ENCODE data around the gene DHRS2. TPM values are rescaled to one million over a fixed set of nuclear protein-coding genes. Genes with fewer than 3 reads are reported as not detected.

Gene DHRS2
- total RNA-seq, 1 donor from 2014 or later: not detected

- DNase-seq (ENCODE audit: extremely low read depth, low read depth, low spot score): no peak
Measured at GRCh38 chr14:23612354-23612732, 23.8 kb upstream of the DHRS2 start.

DNA sequence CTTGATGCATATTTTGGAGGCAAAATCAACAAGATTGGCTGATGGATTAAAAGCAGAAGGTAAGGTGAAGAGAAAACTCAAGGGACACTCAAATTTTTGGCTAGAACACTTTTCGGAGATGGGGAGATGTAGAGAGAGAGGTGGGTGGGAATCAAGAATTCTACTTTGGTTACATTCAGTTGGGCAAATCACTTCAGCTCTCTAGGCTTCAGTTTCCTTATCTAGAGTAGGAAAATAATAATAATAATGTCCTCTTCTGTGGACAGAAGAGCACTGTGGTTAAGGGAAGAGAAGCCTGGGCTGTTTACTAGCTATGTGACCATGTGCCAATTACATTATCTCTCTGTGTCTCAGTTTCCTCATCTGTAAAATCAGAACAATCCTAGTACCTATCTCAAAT lies 23.4 kb upstream of the DHRS2 start:
- DNase-seq (ENCODE audit: extremely low read depth, low read depth, low spot score): no peak

- DNase-seq (ENCODE audit: extremely low read depth, low read depth, low spot score): no peak
Measured at GRCh38 chr14:23613242-23614070, 22.7 kb upstream of the DHRS2 start.

- no peak for DNase-seq (ENCODE audit: extremely low read depth, low read depth, low spot score)
Measured at GRCh38 chr14:23614395-23614828, 21.8 kb upstream of the DHRS2 start.

DNA sequence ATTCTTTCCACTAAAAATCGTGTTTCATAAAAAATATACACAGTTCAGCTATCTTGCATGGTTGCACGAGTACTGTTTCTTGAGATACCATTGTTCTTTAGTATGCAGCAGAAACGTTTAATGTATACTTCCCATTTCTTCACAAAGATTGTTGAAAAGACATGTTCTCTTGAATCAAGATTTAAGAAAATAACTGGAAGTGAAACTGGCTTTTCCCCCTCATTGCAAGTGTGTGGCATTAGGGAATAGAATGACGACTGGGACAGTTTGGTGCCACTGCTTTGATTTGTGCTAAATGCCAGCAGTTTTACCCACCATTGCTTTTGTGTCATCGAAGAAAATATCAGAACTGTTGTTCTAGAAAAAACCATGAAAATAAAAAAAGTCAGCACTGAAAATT lies 20.3 kb upstream of the DHRS2 start:
- DNase-seq (ENCODE audit: extremely low read depth, low read depth, low spot score): no peak

GRCh38 chr14:23617539-23617938 lies 18.6 kb upstream of the DHRS2 start:
- no peak for DNase-seq (ENCODE audit: extremely low read depth, low read depth, low spot score)

GRCh38 chr14:23618415-23618988 lies 17.7 kb upstream of the DHRS2 start:
- no peak for DNase-seq (ENCODE audit: extremely low read depth, low read depth, low spot score)

- DNase-seq (ENCODE audit: extremely low read depth, low read depth, low spot score): no peak
Measured at GRCh38 chr14:23620177-23620702, 15.9 kb upstream of the DHRS2 start.

DNA sequence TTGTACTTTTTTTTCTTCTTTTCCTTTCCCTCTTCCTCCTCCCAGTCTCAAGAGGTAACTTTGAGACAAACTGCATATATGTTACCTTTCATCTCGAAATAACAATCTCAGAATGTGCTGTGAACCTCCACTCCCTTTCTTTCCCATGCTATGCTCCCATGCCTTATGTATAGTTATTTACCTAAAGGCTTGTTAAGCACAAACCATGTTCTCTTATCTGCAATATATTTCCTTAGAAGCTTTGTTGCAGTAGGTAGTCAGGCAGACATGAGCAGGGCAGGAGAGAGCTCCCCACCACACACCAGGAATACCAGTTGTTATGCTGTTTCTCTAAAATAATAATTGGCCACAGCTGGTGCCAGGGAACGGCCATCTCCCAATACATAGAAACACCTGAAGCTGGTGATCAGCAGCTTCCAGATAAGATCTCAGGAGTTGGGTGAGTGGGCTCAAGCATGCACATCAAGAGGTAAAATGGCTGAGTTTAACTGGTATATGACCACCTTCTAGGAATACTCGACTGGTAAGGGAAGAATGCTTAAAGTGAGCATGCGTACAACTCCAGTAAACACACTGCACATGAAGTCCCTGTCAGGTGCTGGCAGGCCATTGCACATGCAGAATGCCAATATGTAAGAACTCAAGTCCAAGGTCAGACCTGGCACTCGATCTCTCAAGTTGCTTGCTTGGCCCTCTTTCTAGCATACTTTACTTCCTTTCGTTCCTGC lies 14.8 kb upstream of the DHRS2 start:
- no peak for DNase-seq (ENCODE audit: extremely low read depth, low read depth, low spot score)

GRCh38 chr14:23621932-23622730 lies 14.0 kb upstream of the DHRS2 start:
- no peak for DNase-seq (ENCODE audit: extremely low read depth, low read depth, low spot score)

DNA sequence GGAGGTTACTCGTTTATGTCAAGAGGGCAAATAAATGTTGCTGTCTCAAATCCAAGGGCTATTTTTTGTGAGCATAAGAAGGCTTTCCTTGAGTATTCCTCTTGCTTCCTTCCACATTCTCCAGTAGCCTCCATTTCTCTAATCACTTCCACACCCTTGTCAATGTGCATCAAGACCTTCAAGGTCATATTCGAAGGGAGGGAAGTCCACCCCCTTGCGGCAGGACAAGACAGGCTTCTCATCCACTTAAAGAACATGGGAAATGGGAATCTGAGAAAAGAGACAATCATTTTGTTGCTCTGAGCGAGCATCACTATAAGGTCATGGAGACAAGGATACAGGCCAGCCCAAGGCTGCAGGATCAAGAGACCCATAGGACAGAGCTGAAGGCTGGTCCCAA lies 13.2 kb upstream of the DHRS2 start:
- no peak for DNase-seq (ENCODE audit: extremely low read depth, low read depth, low spot score)

- no peak for DNase-seq (ENCODE audit: extremely low read depth, low read depth, low spot score)
Measured at GRCh38 chr14:23623962-23624361, 12.2 kb upstream of the DHRS2 start.

- no peak for DNase-seq (ENCODE audit: extremely low read depth, low read depth, low spot score)
Measured at GRCh38 chr14:23624830-23625404, 11.2 kb upstream of the DHRS2 start.

- DNase-seq (ENCODE audit: extremely low read depth, low read depth, low spot score): no peak
Measured at GRCh38 chr14:23626946-23627345, 9.2 kb upstream of the DHRS2 start.

- DNase-seq (ENCODE audit: extremely low read depth, low read depth, low spot score): no peak
Measured at GRCh38 chr14:23627961-23628360, 8.2 kb upstream of the DHRS2 start.

DNA sequence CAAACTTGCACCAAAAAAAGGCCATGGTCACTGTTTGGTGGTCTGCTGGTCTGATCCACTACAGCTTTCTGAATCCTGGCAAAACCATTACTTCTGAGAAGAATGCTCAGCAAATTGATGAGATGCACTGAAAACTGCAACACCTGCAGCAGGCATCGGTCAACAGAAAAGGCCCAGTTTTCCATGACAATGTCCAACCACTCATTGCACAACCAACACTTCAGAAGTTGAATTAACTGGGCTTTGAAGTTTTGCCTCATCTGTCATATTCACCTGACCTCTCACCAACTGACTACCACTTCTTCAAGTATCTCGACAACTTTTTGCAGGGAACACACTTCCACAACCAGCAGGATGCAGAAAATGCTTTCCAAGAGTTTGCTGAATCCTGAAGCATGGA lies 7.0 kb upstream of the DHRS2 start:
- no peak for DNase-seq (ENCODE audit: extremely low read depth, low read depth, low spot score)

- DNase-seq (ENCODE audit: extremely low read depth, low read depth, low spot score): no peak
Measured at GRCh38 chr14:23629832-23630396, 6.2 kb upstream of the DHRS2 start.

DNA sequence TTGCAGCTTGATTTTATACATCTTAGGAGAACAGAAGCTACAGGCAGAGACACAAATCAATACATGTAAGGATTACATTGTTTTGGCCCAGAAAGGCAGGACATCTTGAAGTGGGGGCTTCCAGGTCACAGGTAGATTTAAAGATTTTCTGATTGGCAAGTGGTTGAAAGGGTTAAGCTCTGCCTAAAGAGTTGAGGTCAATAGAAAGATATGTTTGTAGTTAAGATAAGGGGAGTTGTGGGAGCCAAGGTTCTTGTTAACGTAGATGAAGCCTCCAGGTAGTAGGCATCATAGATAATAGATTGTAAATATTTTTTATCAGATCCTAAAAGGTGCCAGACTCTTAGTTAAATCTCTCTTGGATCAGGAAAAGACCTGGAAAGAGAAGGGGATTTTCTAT lies 5.5 kb upstream of the DHRS2 start:
- no peak for DNase-seq (ENCODE audit: extremely low read depth, low read depth, low spot score)

GRCh38 chr14:23631234-23631633 lies 4.9 kb upstream of the DHRS2 start:
- DNase-seq (ENCODE audit: extremely low read depth, low read depth, low spot score): no peak
